ENCODE data around the gene HEPHL1. TPM values are rescaled to one million over a fixed set of nuclear protein-coding genes. Genes with fewer than 3 reads are reported as not detected.
"Not testable (repeated sequence)": the region's sequence is repeated elsewhere in the genome, so short reads cannot be mapped to it uniquely, and the experiment has no call there.

Gene HEPHL1
- total RNA-seq, 1 donor from 2014 or later: not detected

DNA sequence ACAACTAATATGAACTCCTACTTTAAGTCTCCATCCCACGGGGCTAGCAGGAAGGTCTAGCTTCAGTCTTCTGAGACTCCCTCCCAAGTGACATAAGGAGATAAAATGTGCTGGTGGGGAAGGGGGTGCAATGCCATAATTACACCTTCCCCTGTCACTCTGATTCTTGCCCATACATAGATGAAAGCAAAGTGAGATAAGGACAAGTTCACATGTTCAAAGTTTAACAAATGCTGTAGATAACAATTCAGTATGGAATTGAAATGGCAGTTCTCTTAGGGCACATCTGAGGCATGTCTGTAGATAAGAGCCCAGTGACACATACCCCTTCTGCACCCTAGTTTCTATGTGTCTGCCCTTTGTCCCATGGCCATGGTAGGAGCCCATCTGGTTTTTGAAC lies 69.2 kb downstream of the HEPHL1 start:
- no peak for DNase-seq

DNA sequence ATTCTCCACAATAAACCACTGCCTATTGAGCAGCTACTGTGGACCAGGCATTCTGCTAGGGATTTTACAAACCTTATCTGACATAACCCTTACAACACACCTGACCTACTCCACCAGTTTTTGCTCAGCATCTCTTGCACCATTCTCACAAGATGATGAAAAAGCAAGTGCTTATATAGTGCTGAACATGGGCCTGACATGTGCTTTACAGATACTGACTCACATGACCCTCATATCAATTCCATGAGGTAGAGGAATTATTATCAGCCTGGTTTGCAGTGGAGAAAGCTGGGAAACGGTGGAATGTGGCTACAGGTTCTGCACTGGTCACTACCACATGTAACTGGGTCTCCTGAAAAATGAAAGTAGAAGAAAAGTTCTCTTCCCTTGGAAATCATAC lies 69.9 kb downstream of the HEPHL1 start:
- no peak for DNase-seq

DNA sequence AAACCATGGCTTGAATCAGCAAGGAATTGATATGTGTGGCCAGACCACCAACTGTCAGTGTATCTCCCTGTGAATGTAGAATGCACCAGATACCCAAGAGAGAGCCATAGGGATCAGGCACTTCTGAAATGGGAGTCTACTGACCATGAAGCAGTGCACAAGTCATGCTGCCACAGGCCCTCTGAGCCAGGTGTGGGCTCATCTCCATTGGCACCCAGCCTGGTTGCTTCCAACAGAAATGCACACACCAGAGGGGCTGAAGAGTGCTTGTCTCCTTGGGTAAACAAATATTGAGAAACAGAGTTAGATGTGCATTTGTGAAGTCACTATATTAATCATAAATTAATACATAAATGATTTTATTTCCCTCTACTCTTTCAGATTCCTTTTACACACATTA lies 79.1 kb downstream of the HEPHL1 start:
- no peak for DNase-seq

- no peak for DNase-seq
Measured at GRCh38 chr11:94103471-94103870, 82.3 kb downstream of the HEPHL1 start.

GRCh38 chr11:94104734-94105133 lies 83.6 kb downstream of the HEPHL1 start:
- DNase-seq: no peak

DNA sequence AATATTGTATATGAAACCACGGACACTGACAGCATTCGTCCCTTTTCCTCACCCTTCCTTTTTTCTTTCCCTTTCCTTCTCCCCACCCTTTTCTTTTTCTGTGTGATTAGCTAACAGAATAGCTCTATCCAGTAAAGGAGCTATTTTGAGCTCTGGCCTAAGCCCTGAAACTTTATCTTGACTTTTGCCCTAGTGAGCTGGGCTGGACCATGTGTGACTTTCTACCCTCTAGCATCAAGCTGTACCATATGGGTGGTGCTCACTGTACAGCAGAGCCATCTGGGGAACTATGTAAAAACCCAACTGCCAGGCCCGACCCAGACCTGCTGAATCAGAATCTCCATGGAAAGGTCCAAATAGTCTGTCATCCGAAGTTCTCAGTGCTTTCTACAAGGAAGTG lies 85.6 kb downstream of the HEPHL1 start:
- DNase-seq: no peak

DNA sequence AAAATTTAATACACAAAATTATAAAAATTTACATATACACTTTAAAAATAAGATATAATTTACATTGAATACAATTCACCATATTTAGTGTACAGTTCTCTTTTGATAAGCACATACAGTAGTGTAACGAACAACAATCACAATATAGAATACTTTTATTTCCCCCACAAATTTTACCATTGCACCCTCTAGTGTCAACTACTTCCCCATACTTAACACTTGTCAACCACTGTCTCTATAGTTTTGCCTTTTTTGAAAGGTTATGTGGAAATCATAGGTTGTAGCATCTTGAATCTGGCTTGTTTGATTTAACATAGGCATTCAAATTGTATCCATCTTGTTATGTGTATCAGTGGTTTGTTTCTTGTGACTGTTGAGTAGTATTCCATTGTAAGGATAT lies 86.2 kb downstream of the HEPHL1 start:
- DNase-seq: no peak

- DNase-seq: no peak
Measured at GRCh38 chr11:94111241-94111640, 90.1 kb downstream of the HEPHL1 start.

DNA sequence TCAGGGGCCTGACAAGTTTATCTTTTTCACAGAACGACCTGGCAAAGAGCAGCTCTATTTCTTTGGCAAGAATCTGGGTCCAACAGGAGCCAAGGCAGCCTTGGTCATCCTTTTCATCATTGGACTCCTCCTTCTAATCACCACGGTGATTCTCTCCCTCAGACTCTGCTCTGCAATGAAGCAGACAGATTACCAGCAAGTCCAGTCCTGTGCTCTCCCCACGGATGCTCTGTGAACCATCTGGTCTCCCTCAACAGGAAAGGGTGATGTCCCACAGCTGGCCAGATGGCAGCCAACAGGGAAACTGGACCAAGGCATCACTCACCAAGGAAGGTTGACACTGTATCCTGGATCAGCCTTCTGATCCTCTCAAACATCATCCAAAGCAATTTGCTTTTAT lies 90.5 kb downstream of the HEPHL1 start:
- DNase-seq: no peak

DNA sequence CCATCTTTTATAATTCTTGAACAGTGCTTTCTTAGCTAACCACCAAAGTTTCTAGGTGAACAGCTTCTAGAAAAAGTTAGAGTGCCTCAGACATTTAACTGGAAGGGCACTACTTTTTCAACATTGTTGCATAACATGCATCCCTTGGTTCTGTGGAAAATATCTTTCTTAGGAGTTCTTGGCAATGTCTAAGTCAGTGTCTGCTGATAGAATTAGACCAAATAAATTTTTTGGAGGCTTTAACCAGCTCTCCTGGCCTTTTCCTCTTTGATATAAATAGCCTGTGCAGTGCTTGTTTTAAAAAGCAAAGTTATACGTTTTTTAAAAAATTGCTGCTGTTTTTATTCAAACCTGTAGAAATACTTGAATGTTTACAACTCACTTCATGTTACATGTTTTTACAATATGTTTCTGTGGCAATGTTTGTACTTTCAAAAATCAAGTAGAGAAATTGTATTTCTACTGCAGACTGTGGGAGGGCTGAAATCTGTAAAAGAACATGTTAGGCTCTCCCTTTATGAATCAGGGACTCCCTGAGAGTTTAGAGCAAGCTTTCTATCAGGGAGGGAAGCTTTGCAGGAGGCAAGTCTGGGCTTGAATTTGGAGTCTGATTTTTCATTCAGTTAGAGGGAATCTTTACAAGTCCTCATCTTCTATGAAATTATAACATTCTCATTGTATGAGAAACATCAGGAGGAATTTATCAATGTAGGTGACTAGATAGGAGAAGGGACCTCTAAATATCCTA lies 91.2 kb downstream of the HEPHL1 start:
- DNase-seq: no peak

- DNase-seq: no peak
Measured at GRCh38 chr11:94117197-94117574, 96.0 kb downstream of the HEPHL1 start.

GRCh38 chr11:94117871-94118270 lies 96.7 kb downstream of the HEPHL1 start:
- no peak for DNase-seq

- DNase-seq: not testable (repeated sequence)
Measured at GRCh38 chr11:94119676-94120075, 98.5 kb downstream of the HEPHL1 start.

DNA sequence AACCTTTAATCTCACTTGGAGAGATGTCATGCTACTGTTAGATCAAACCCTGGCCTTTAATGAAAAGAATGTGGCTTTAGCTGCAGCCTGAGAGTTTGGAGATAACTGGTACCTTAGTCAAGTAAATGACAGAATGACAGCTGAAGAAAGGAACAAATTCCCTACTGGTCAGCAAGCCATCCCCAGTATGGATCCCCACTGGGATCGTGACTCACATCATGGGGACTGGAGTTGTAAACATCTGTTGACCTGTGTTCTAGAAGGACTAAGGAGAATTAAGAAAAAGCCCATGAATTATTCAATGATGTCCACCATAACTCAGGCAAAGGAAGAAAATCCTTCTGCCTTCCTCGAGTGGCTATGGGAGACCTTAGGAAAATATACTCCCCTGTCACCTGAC lies 99.4 kb downstream of the HEPHL1 start:
- not testable (repeated sequence) for DNase-seq

GRCh38 chr11:94120946-94121345 lies 99.8 kb downstream of the HEPHL1 start:
- DNase-seq: no peak

DNA sequence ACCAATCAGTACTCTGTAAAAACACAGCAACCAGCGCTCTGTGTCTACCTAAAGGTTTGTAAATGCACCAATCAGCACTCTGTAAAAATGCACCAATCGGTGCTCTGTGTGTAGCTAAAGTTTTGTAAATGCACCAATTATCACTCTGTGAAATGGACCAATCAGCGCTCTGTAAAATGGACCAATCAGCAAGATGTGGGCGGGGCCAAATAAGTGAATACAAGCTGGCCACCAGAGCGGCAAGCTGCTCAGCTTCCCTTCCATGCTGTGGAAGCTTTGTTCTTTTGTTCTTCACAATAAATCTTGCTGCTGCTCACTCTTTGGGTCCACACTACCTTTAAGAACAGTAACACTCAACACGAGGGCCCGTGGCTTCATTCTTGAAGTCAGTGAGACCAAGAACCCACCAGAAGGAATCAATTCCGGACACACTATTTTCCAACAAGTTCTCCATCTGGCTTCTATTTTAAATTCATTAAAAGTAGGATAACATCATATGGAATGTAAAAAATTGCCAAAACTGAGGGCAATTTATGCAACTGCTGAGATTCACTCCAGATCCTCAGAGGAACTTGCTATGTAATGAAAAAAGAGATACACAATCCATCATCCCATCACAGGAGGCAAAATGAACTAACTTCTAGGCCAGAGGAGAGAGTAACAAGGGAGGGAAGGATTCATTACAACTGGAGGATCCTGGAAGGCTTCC lies 104.4 kb downstream of the HEPHL1 start:
- DNase-seq: no peak

- DNase-seq: no peak
Measured at GRCh38 chr11:94127638-94128037, 106.5 kb downstream of the HEPHL1 start.

GRCh38 chr11:94128291-94128745 lies 107.2 kb downstream of the HEPHL1 start:
- DNase-seq: peak; percentile 54

- peak; percentile 57 for DNase-seq
Measured at GRCh38 chr11:94128746-94129511, 107.8 kb downstream of the HEPHL1 start, which contains the start of gene PANX1. Gene PANX1 (plus strand): TSS chr11:94128841. CDS start chr11:94129313, 472 bp downstream.

DNA sequence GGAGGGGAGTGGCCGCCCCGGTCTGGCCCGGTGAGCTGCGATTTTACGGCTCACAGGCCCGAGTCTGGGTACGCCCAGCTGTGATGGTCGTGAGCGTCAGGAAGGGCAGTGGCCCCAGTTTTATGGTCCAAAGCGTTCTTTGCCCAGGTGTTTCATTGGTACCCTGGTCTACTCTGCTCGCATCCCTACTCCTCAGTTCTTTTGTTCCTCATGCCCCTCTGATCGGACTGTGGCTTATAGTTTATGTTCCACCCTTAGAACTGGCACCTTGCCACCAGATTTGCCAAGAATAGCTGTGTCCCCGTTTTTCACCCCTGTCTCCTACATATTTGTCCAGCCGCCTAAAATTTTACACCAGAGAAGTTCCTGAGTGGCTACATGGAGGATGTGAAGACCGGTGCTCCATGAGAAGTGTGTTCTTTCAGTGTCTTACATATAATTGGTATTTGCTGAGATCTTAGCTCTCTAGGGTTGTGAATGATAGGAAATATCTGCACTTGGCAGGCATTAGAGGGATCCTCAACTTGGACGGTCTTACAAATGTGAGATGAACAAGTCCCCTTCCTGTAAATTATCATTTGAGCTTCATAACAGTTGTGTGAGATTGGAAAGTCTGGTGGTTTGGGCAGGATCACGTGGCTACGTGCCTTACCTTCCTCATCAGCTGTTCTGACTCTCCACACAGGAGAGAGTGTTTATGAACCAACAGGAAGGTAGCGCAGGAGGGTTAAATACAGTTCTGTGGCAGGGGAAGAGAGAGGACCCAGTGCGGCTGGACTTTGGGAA lies 108.6 kb downstream of the HEPHL1 start:
- no peak for DNase-seq

- no peak for DNase-seq
Measured at GRCh38 chr11:94130298-94131046, 109.3 kb downstream of the HEPHL1 start.

All from occipital lobe (tissue), 2 donors.